Adipocyte (in vitro differentiated cells): ENCODE measurements around the gene NR6A1.
A peak's percentile ranks its signal among the peaks of the same experiment; 100 is the strongest.

Experiments used
- DNase-seq: peaks from one replicate; pipeline ENCODE4 v3.0.0-alpha.2; 2015; ENCODE audit warnings: low read depth
- H3K27me3 ChIP-seq: replicated peaks from 2 replicates; pipeline ENCODE4 v1.7.0; 2013; ENCODE audit warnings: mild to moderate bottlenecking, low read length, moderate library complexity; ENCODE audit not compliant: control insufficient read depth, insufficient read depth
- H3K36me3 ChIP-seq: 2 replicates; pipeline ENCODE4 v1.7.0; 2013; ENCODE audit warnings: low read length, mild to moderate bottlenecking, moderate library complexity; ENCODE audit not compliant: control insufficient read depth, insufficient read depth, severe bottlenecking
- H3K4me1 ChIP-seq: 2 replicates; pipeline ENCODE4 v1.7.0; 2013; ENCODE audit warnings: mild to moderate bottlenecking, low read length, moderate library complexity; ENCODE audit not compliant: control insufficient read depth, insufficient read depth
- H3K4me3 ChIP-seq: 2 replicates; pipeline ENCODE4 v1.7.0; 2013; ENCODE audit warnings: mild to moderate bottlenecking, low read length, moderate library complexity
- H3K9ac ChIP-seq: 2 replicates; pipeline ENCODE4 v1.7.0; 2013; ENCODE audit warnings: mild to moderate bottlenecking, low read length, moderate library complexity
- H3K9me3 ChIP-seq: 2 replicates; pipeline ENCODE4 v1.7.0; 2013; ENCODE audit warnings: mild to moderate bottlenecking, low read length, moderate library complexity; ENCODE audit not compliant: control insufficient read depth

The NR6A1 gene

GRCh38 chr9:124771867-124772679 lies 962 bp upstream of the NR6A1 start:
- Histone ChIP-seq H3K27me3 (peaks cover 14% of the 10 kb centered on the region), H3K4me3 (peak overlapping the region; percentile 86), H3K4me1 (peaks cover 10% of the 10 kb centered on the region), H3K9me3 (no peaks in the 10 kb centered on the region), H3K36me3 (no peaks in the 10 kb centered on the region), H3K9ac (peak overlapping the region; percentile 72)
- peak; percentile 89 for DNase-seq

GRCh38 chr9:124770359-124771020 lies 621 bp downstream of the NR6A1 start:
- H3K27me3 ChIP-seq = peaks cover 30% of the 10 kb centered on the region
- no peak for DNase-seq

DNA sequence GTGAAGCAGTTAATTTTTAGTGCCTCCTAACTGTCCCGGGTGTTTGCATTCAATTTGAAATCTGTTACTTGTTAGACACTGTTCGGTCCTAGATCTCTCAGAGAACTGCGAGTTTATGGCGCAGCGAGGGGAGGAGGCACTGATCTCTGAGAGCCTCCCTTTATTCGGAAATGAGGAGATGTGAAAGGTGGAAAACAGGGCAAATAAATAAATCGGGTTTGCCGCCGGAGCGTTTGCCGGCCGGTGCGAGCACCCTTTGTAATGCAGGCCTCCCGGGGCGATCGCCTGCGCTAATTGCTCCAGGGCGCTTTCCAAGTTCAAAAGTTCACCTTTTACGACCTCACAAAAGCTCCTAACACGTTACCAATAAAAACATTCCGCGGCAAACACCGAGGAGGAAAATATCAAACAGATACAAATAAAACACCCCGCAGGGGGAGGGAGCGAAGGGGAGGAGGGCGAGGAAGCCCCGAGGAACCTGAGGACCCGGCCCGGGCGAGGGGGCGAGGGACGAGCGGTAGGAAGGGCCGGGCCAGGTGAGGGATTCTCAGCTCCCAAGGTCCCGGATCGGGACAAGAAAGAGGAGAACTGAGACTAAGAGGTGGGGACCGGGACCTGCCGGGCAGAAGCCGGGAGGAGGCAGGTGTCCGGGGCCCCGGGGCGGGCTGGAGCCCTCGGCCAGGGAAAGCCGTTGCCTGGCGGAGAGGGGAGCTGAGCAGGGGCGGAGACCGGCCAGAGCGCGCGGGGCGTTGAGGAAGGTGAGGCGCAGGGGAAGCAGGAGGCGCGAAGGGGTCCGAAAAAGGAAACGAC lies 1.4 kb downstream of the NR6A1 start:
- Histone ChIP-seq H3K27me3 (peaks cover 32% of the 10 kb centered on the region), H3K4me1 (peaks cover 10% of the 10 kb centered on the region), H3K4me3 (peak overlapping the region; percentile 77), H3K9ac (peak overlapping the region; percentile 15), H3K36me3 (no peaks in the 10 kb centered on the region), H3K9me3 (no peaks in the 10 kb centered on the region)
- DNase-seq = peak; percentile 27

More at GRCh38 chr9:124770359-124771020, 621 bp downstream of the NR6A1 start:
- Histone ChIP-seq H3K4me3 (peak overlapping the region; percentile 86), H3K9ac (peak overlapping the region; percentile 72), H3K4me1 (peaks cover 10% of the 10 kb centered on the region), H3K36me3 (no peaks in the 10 kb centered on the region), H3K9me3 (no peaks in the 10 kb centered on the region)

GRCh38 chr9:124768750-124769548 lies 2.2 kb downstream of the NR6A1 start:
- no peak overlapping the region for H3K9ac ChIP-seq
- H3K4me3 ChIP-seq = no peak overlapping the region
- H3K36me3 ChIP-seq = no peaks in the 10 kb centered on the region
- H3K27me3 ChIP-seq = peaks cover 32% of the 10 kb centered on the region
- DNase-seq = no peak
- peaks cover 10% of the 10 kb centered on the region for H3K4me1 ChIP-seq
- H3K9me3 ChIP-seq = no peaks in the 10 kb centered on the region

- H3K36me3 ChIP-seq = no peaks in the 10 kb centered on the region
- no peak for DNase-seq
- peaks cover 36% of the 10 kb centered on the region for H3K27me3 ChIP-seq
- H3K9ac ChIP-seq = no peak overlapping the region
- H3K4me3 ChIP-seq = no peak overlapping the region
- no peaks in the 10 kb centered on the region for H3K9me3 ChIP-seq
- H3K4me1 ChIP-seq = peaks cover 10% of the 10 kb centered on the region
These were observed 2.8 kb downstream of the NR6A1 start for GRCh38 chr9:124768334-124768733.

DNA sequence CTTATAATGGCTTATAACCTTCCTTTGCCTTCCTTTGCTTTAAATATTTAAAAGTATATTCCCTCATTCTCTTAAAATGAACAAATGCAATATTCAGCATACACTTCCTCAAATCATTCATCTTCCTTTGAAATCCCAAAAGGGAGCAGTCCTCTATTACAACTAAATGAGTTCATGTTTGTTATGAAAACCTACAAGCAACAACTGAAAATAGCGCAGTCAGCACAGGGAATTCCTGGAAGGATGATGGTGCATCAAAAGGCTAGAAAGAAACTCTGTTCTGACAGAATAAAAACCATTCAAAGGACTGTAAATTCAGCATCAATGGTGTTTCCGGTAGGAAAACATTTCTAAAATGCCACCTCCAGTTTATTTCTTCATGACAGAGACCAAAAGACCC lies 3.3 kb downstream of the NR6A1 start:
- peaks cover 41% of the 10 kb centered on the region for H3K27me3 ChIP-seq
- H3K9ac ChIP-seq = no peak overlapping the region
- H3K36me3 ChIP-seq = no peaks in the 10 kb centered on the region
- no peak for DNase-seq
- H3K9me3 ChIP-seq = no peaks in the 10 kb centered on the region
- H3K4me3 ChIP-seq = no peak overlapping the region
- H3K4me1 ChIP-seq = peaks cover 10% of the 10 kb centered on the region

- Histone ChIP-seq H3K4me1 (peaks cover 10% of the 10 kb centered on the region), H3K4me3 (no peak overlapping the region), H3K36me3 (no peaks in the 10 kb centered on the region), H3K27me3 (peaks cover 48% of the 10 kb centered on the region), H3K9ac (no peak overlapping the region), H3K9me3 (no peaks in the 10 kb centered on the region)
- DNase-seq = no peak
These were observed 4.1 kb downstream of the NR6A1 start for GRCh38 chr9:124766815-124767554.

DNA sequence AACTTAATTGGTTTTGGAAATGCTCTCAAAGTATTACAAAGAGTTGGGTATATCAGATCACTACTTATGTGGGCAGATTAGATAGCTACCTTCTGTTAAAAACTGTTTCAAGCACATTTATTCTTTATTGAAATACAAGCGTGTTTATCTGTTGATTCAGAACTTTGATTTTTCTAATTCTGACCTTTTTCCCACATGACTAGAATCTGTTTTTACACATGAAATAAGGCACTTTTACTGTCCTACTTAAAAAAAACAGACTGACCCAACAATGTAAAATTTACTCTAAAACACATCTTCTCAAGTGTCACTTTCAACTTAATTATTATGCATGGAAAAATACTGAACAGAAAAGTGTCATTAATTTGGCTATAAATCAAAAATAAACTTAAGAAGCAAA lies 4.8 kb downstream of the NR6A1 start:
- Histone ChIP-seq H3K9me3 (no peaks in the 10 kb centered on the region), H3K4me1 (peaks cover 10% of the 10 kb centered on the region), H3K27me3 (peaks cover 54% of the 10 kb centered on the region), H3K4me3 (no peak overlapping the region), H3K9ac (no peak overlapping the region), H3K36me3 (no peaks in the 10 kb centered on the region)
- DNase-seq = no peak

DNA sequence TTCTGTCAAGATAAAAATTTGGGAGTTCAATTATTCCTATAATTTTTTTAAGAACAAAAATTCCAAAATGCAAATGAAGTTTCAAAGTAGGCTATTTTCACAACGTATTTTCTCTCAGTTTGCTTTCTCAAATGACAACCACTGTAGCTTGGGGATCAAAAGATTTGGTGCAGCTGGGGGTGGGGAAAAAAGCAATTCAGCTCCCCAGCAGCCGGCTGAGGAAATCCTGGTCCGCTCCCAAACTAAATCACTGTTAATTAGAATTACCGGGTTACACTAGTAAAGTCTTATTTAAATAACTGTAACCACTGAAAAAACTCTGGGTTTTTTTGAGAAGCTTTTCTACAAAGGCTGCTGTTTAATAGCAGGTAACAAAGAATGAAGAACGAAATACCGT lies 5.7 kb downstream of the NR6A1 start:
- Histone ChIP-seq H3K27me3 (peaks cover 61% of the 10 kb centered on the region), H3K9ac (no peak overlapping the region), H3K4me1 (peaks cover 10% of the 10 kb centered on the region), H3K9me3 (no peaks in the 10 kb centered on the region), H3K36me3 (no peaks in the 10 kb centered on the region), H3K4me3 (no peak overlapping the region)
- no peak for DNase-seq

DNA sequence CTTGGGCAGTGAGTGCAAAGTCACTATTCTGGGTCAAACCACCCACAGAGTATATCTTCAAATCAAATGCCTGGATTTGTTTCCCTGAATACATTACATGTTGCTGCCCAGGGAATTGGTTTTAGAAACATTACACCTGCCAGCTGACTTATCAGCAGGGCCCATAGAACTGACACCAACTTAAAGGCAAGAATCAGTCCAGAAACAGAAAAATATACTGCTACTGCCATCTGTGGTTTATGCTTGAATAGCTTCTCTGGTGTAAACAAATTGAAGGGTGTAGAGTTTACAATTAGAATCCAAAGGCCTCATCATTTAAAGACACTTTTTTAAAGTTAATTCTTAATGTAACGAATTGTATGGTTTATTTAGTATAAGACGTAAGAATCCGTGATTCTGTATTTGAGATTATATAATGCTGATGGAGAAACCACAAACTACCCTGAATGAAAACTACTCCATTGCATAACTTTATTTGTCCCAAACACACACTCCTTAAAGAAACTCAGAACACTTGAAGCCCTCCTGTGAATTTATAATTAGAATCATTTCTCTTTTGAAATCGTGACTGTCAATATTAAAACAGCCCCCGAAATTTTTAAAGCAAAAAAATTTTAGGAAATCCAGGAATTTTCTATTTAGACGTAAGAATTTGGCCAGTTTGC lies 6.2 kb downstream of the NR6A1 start:
- no peak overlapping the region for H3K9ac ChIP-seq
- H3K4me3 ChIP-seq = no peak overlapping the region
- peak; percentile 34 for DNase-seq
- H3K36me3 ChIP-seq = no peaks in the 10 kb centered on the region
- peaks cover 5% of the 10 kb centered on the region for H3K4me1 ChIP-seq
- peaks cover 57% of the 10 kb centered on the region for H3K27me3 ChIP-seq
- H3K9me3 ChIP-seq = no peaks in the 10 kb centered on the region
